Sigmoid colon (tissue), 7 donors: ENCODE results near the gene TMTC2. TPM values are rescaled to one million over a fixed set of nuclear protein-coding genes. Genes with fewer than 3 reads are reported as not detected.
"Not testable (repeated sequence)": the region's sequence is repeated elsewhere in the genome, so short reads cannot be mapped to it uniquely, and the experiment has no call there.

Experiments used
- DNase-seq: peaks from one replicate; pipeline ENCODE4 v3.0.0-alpha.2; 2019
- H3K27ac ChIP-seq, 4 donors: fragments of 200-600 bp; sonication (generic); one replicate each; pipeline ENCODE4 v1.5.1; 2016 to 2019; ENCODE audit warnings: mild to moderate bottlenecking in 1 of 4
- H3K27me3 ChIP-seq, 3 donors: fragments of 200-600 bp; sonication (generic); one replicate each; pipeline ENCODE4 v1.5.1; 2019; ENCODE audit warnings: mild to moderate bottlenecking in 1 of 3
- H3K36me3 ChIP-seq, 4 donors: fragments of 200-600 bp; sonication (generic); one replicate each; pipeline ENCODE4 v1.5.1; 2016 to 2019
- H3K4me1 ChIP-seq, 4 donors: fragments of 200-600 bp; sonication (generic); one replicate each; pipeline ENCODE4 v1.5.1; 2017 to 2019
- H3K4me3 ChIP-seq, 4 donors: fragments of 200-600 bp; sonication (generic); one replicate each; pipeline ENCODE4 v1.5.1; 2017 to 2019; ENCODE audit warnings: mild to moderate bottlenecking in 2 of 4, moderate library complexity in 1 of 4
- H3K9me3 ChIP-seq, 4 donors: fragments of 200-600 bp in 3 of 4; sonication (generic) in 3 of 4; one replicate each; pipeline versions ENCODE4 v1.5.1 to v1.6.1; 2013 to 2019
- CTCF ChIP-seq, 4 experiments: fragments of 450-650 bp in 3 of 4; fragments of 200-600 bp in 1 of 4; IDR thresholded peaks; one replicate each; pipeline ENCODE4 v1.5.1; 2016 to 2019; ENCODE audit warnings: antibody characterized with exemption in 4 of 4, mild to moderate bottlenecking in 3 of 4, moderate library complexity in 2 of 4
- EP300 ChIP-seq, 4 donors: sonication (generic); formaldehyde crosslinking; IDR thresholded peaks; one replicate each; pipeline ENCODE4 v1.6.1; 2017; ENCODE audit warnings: antibody characterized with exemption in 4 of 4
- POLR2A ChIP-seq, 2 donors: fragments of 450-650 bp; IDR thresholded peaks; one replicate each; pipeline ENCODE4 v1.6.1; 2016; ENCODE audit warnings: antibody characterized with exemption in 2 of 2, mild to moderate bottlenecking in 2 of 2, moderate library complexity in 2 of 2
- POLR2AphosphoS5 ChIP-seq, 4 donors: sonication (generic); formaldehyde crosslinking; IDR thresholded peaks; one replicate each; pipeline ENCODE4 v1.6.1; 2017; ENCODE audit warnings: antibody characterized with exemption in 4 of 4
- WGBS, 2 donors: extraction: QIAGEN DNeasy Blood & Tissue Kit; methylation state at CpG; one replicate each; pipeline ENCODE4 v1.1.7; 2013; 5-methylcytosine and 5-hydroxymethylcytosine counted together
- intact Hi-C: fragments of 100-400 bp; cut with DNase I; formaldehyde crosslinking; loops from one replicate; pipeline ENCODE4 v1.15.1; 2023
- polyA plus RNA-seq, 3 donors: library from polyadenylated mRNA; stranded (reverse); fragments of 200-250 nt; gene quantifications; one replicate each; pipeline ENCODE4 v1.2.3, GENCODE V29; 2013
- total RNA-seq, 4 donors: library from RNA; depleted of rRNA; stranded (reverse); fragments of >200 nt; gene quantifications; one replicate each; pipeline ENCODE4 v1.1.0, GENCODE V29; 2016
- donor health status: healthy with polysubstance abuse.
- donor health status: Bipolar disorder and iron deficiency.
- donor health status: healthy.

The TMTC2 gene
- total and polyA plus RNA-seq, 7 donors: 1.2 to 74.4 (median 61.2) TPM

GRCh38 chr12:82838131-82838551 lies 151.4 kb downstream of the TMTC2 start:
- H3K27me3 ChIP-seq: no peaks in the 10 kb centered on the region
- no peak overlapping the region for H3K27ac ChIP-seq
- no peaks in the 10 kb centered on the region for H3K36me3 ChIP-seq
- no peak overlapping the region for H3K4me3 ChIP-seq
- intact Hi-C loops: no loop called here
- 74 to 87% methylated on average over 1 of the region's 1 CpG for WGBS, 2 donors
- peaks cover 0 to 58% (median 46%) of the 10 kb centered on the region in 4 donors for H3K4me1 ChIP-seq
- DNase-seq: no peak
- no peak for TF ChIP-seq POLR2A (IDR thresholded peaks at IDR 0.05)
- TF ChIP-seq CTCF (IDR thresholded peaks at IDR 0.05): no peak
- no peak for TF ChIP-seq POLR2AphosphoS5 (IDR thresholded peaks at IDR 0.05)
- TF ChIP-seq EP300 (IDR thresholded peaks at IDR 0.05): no peak
- H3K9me3 ChIP-seq: no peaks in the 10 kb centered on the region

DNA sequence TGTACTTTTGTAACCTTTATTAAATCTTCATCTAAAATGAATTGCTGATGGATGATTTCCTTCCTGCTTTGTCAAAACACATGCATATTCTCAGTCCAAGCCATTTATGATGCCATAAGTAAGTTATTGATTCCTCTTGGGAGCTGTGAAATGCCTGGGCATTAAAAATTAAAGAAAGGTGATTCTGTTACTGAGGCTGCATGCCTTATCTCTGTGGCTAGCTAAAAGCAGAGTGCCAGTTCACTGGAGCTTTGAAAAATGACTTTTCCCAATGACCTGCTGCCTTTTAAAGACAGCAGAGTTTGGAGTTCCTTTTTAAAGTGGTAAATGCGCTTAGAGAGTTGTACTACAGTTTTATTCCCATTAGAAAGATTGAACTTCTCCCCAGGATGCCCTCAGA lies 152.1 kb downstream of the TMTC2 start:
- Histone ChIP-seq H3K4me1 (peaks cover 0 to 52% (median 43%) of the 10 kb centered on the region in 4 donors), H3K36me3 (no peaks in the 10 kb centered on the region), H3K9me3 (no peaks in the 10 kb centered on the region), H3K27ac (no peak overlapping the region), H3K4me3 (no peak overlapping the region), H3K27me3 (no peaks in the 10 kb centered on the region)
- intact Hi-C loops: no loop called here
- TF ChIP-seq EP300 (IDR thresholded peaks at IDR 0.05) (no peak), POLR2AphosphoS5 (IDR thresholded peaks at IDR 0.05) (no peak), CTCF (IDR thresholded peaks at IDR 0.05) (no peak), POLR2A (IDR thresholded peaks at IDR 0.05) (no peak)
- WGBS, 2 donors: 98 to 100% methylated on average over 1 of the region's 1 CpG
- no peak for DNase-seq

- WGBS, 2 donors: 76 to 84% methylated on average over 4 of the region's 4 CpGs
- H3K36me3 ChIP-seq: peaks cover 0 to 5% (median 0%) of the 10 kb centered on the region in 4 donors
- no peak for TF ChIP-seq POLR2AphosphoS5 (IDR thresholded peaks at IDR 0.05)
- TF ChIP-seq POLR2A (IDR thresholded peaks at IDR 0.05): no peak
- TF ChIP-seq CTCF (IDR thresholded peaks at IDR 0.05): no peak
- TF ChIP-seq EP300 (IDR thresholded peaks at IDR 0.05): no peak
- DNase-seq: no peak
- no peaks in the 10 kb centered on the region for H3K27me3 ChIP-seq
- peaks cover 0 to 48% (median 42%) of the 10 kb centered on the region in 4 donors for H3K4me1 ChIP-seq
- no peak overlapping the region for H3K27ac ChIP-seq
- no peaks in the 10 kb centered on the region for H3K9me3 ChIP-seq
- no peak overlapping the region for H3K4me3 ChIP-seq
- intact Hi-C loops: no loop called here
Measured at GRCh38 chr12:82839796-82840195, 153.1 kb downstream of the TMTC2 start.

GRCh38 chr12:82841487-82841904 lies 154.8 kb downstream of the TMTC2 start:
- Histone ChIP-seq H3K9me3 (no peaks in the 10 kb centered on the region), H3K4me3 (peak overlapping the region in 1 of 4 donors; percentile 7), H3K27ac (peak overlapping the region in 2 of 4 donors; percentile 27 to 32), H3K27me3 (no peaks in the 10 kb centered on the region), H3K36me3 (peaks cover 0 to 5% (median 0%) of the 10 kb centered on the region in 4 donors), H3K4me1 (peaks cover 0 to 42% (median 37%) of the 10 kb centered on the region in 4 donors)
- DNase-seq: no peak
- TF ChIP-seq POLR2AphosphoS5 (IDR thresholded peaks at IDR 0.05): no peak
- TF ChIP-seq EP300 (IDR thresholded peaks at IDR 0.05): no peak
- intact Hi-C loops: no loop called here
- 90 to 97% methylated on average over 7 of the region's 7 CpGs for WGBS, 2 donors

DNA sequence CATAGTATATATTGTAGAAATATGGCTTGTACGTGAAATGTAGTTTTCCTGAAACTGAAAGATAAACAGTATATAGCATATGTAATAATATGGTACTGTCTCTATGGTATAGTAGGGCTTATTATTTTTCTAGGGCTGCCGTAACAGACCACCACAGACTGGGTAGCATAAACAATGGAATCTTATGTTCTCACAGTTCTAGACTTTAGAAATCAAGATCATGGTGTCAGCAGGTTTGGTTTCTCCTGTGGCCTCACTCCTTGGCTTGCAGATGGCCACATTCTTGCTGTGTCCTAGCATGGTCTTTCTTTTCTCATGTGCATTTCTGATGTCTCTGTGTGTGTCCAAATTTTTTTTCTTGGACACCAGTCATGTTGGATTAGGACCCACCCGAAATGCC lies 155.8 kb downstream of the TMTC2 start:
- TF ChIP-seq POLR2A (IDR thresholded peaks at IDR 0.05) (no peak), CTCF (IDR thresholded peaks at IDR 0.05) (no peak), POLR2AphosphoS5 (IDR thresholded peaks at IDR 0.05) (no peak), EP300 (IDR thresholded peaks at IDR 0.05) (no peak)
- Histone ChIP-seq H3K4me3 (no peak overlapping the region), H3K9me3 (no peaks in the 10 kb centered on the region), H3K27me3 (no peaks in the 10 kb centered on the region), H3K4me1 (peaks cover 0 to 42% (median 37%) of the 10 kb centered on the region in 4 donors), H3K36me3 (peaks cover 0 to 5% (median 0%) of the 10 kb centered on the region in 4 donors), H3K27ac (no peak overlapping the region)
- intact Hi-C loops: no loop called here
- no peak for DNase-seq
- WGBS, 2 donors: 93 to 95% methylated on average over 3 of the region's 3 CpGs

DNA sequence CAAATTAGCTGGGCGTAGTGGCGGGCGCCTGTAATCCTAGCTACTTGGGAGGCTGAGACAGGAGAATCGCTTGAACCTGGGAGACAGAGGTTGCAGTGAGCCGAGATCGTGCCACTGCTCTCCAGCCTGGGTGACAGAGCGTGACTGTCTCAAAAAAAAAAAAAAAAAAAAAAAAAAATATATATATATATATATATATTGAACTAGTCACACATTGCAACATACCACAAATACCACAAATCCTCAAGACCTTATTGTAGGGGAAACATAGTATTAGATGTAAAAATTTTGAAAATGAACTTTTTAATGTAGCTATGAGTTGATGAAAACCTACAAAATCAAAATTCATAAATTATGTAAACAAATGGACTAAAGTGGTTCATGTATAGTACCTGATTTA lies 158.4 kb downstream of the TMTC2 start:
- intact Hi-C loops, H3K27ac ChIP-seq, H3K27me3 ChIP-seq, H3K9me3 ChIP-seq, H3K4me3 ChIP-seq, DNase-seq, H3K36me3 ChIP-seq: not testable (repeated sequence)
- H3K4me1 ChIP-seq: peaks cover 0 to 34% (median 23%) of the 10 kb centered on the region in 4 donors
- WGBS, 2 donors: 93 to 97% methylated on average over 7 of the region's 7 CpGs
